LNCaP clone FGC (cell line): ENCODE data around the gene TMEM125.

Experiments
- DNase-seq: peaks from one replicate; pipeline ENCODE4 v3.0.0-alpha.2; 2011; ENCODE audit warnings: low read depth
- H3K4me3 ChIP-seq: 2 replicates; pipeline ENCODE4 v1.5.1; 2011; ENCODE audit warnings: mild to moderate bottlenecking, low read depth, low read length, control low read depth
- CTCF ChIP-seq: IDR thresholded peaks from 2 replicates; pipeline ENCODE4 v1.5.1; 2012; ENCODE audit warnings: mild to moderate bottlenecking; ENCODE audit not compliant: control insufficient read depth, insufficient read depth; ENCODE audit errors: extremely low read depth

TMEM125 gene

DNA sequence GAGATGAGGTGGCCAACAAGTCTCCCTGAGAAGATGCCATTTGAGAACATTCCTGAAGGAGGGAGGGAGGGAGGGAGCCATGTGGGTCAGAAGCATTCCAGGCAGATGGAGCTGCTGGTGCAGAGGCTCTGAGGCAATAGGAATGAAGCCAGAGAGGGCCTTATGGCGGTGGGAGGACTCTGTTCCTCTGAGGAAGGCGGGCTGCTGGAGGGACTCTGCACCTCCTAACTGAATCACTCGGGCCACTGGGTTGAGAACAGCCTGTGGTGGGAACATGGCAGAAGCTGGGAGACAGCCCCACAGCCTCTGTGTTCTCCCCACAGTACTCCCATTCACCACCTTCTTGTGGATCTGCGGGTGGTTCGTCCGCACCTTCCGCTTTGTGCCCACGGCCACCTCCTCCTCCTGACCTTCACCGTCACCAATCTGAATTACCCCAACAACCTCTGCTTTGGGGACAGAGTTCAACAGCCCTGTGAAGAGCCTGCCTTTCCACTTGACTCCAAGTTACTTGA is 2.4 kb upstream of the TMEM125 start:
- DNase-seq, result no peak
- no peak overlapping the region for H3K4me3 ChIP-seq
- TF ChIP-seq CTCF, result no peak

- DNase-seq, result no peak
- no peak for TF ChIP-seq CTCF
- no peak overlapping the region for H3K4me3 ChIP-seq
These were observed 1.9 kb upstream of the TMEM125 start for GRCh38 chr1:43267818-43268425.

GRCh38 chr1:43270421-43271095 is 775 bp downstream of the TMEM125 start:
- H3K4me3 ChIP-seq, result peak overlapping the region; percentile 68
- no peak for TF ChIP-seq CTCF
- peak; percentile 95 for DNase-seq

DNA sequence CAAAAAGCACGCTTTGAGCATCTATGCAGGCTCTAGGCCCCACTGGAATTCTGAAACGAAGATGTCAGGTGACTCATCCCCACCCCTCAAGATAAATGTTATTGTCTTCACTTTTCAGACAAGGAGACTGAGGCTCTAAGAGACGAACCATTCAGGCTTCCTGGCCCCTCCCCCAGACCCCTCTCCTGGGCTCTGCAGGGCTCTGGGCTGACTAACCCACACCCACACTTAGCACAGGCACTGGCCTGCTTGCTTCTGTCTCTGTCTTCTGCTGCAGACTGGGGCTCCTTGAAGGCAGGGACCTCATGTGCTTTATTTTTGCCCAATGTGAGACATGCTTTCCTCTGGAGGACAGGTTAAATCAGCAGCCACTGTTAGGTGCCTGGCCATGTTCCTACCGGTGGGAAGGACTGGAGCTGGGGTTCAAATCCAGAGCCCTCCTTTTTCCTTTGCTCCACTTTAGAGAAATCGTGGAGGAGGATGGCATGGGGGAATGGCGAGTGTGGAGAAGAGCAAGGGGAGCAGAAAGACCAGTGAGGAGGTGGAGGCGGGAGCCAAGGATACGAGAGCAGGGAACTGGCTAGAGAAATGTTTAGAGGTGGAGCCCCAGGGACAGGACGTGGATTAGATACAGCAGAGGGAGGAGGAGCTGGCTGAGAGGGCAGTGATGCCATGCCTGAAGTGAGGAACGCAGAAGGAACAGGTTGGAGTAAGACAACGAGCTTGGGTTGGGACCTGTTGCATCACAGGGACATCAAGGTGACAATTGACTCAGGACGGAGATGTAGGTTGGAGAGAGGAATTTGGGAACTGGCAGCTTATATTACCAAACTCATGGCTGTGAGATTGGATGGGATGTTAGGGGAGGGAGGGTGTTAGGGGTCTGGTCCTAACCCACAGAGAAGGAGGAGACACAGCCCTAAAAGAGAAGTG is 1.7 kb downstream of the TMEM125 start:
- no peak for TF ChIP-seq CTCF
- DNase-seq, result no peak
- peak overlapping the region; percentile 68 for H3K4me3 ChIP-seq

DNA sequence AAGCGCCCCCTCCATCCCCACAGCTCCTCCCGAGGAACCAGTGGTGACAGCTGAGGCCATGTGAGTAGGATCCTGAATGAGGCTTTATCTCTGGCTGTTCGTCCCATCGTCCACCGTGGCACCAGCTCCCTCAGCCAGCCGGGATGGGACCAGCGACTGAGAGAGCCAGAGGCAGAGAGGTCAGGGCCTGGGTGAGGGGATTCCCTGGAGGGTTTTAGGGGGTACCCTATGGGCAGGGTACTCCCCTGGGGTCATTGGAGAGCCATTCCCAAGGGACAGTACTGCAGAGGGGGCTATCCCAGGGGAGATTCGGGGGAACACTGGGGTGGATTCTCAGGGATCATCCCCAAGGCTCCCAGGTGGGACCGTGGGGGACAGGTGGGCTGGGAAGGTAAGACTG is 2.4 kb downstream of the TMEM125 start:
- no peak overlapping the region for H3K4me3 ChIP-seq
- TF ChIP-seq CTCF, result no peak
- DNase-seq, result no peak

- TF ChIP-seq CTCF, result no peak
- no peak for DNase-seq
- no peak overlapping the region for H3K4me3 ChIP-seq
These were observed 3.1 kb downstream of the TMEM125 start for GRCh38 chr1:43272576-43273571.
